AG09319 (cell line): Measurements from ENCODE around the gene FLNB.

Experiments
- DNase-seq: peaks from one replicate; pipeline ENCODE4 v3.0.0-alpha.2; 2010; ENCODE audit warnings: low read depth; ENCODE audit errors: extremely low read depth
- TF ChIP-seq, protein P1 (sequence below): IDR thresholded peaks from 2 replicates; pipeline ENCODE4 v1.5.1; 2011; ENCODE audit warnings: low read depth, mild to moderate bottlenecking, inconsistent platforms, low read length, moderate library complexity

Gene FLNB

DNA sequence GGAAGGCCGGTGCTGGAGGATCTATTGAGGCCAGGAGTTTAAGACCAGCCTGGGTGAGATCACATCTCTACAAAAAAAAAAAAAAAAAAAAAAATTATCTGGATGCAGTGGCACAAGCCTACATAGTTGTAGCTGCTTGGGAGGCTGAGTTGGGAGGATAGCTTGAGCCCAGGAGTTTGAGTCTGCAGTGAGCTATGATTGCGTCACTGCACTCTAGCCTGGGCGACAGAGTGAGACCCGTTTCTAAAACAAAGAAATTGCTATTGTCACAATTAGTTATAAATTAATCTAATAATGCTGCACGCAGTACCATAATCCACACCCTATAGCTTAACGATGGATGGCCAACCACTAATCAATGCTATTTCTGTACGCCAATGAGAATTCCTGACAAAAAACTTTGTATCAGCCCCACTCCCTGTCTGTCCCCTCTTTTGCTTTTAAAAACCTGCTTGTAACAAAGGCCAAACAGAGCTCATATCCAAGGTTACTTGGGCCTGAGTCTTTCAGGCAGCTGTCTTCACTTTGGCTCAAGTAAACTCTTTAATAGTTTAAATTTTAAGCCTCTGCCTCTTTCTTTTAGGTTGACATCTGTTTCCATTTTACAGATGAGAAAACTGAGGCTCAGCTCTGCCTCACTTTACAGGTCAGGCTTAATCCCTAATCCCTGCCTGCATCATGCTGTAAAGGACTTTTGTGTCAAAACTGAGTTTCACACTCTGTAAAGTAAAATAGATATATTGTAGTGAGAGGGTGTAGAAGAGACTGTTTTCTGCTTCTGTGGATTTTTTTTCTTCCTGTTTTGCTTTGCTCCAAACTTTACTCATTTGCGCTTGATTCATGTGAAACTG is 10.9 kb downstream of the FLNB start:
- TF ChIP-seq, protein P1, sequence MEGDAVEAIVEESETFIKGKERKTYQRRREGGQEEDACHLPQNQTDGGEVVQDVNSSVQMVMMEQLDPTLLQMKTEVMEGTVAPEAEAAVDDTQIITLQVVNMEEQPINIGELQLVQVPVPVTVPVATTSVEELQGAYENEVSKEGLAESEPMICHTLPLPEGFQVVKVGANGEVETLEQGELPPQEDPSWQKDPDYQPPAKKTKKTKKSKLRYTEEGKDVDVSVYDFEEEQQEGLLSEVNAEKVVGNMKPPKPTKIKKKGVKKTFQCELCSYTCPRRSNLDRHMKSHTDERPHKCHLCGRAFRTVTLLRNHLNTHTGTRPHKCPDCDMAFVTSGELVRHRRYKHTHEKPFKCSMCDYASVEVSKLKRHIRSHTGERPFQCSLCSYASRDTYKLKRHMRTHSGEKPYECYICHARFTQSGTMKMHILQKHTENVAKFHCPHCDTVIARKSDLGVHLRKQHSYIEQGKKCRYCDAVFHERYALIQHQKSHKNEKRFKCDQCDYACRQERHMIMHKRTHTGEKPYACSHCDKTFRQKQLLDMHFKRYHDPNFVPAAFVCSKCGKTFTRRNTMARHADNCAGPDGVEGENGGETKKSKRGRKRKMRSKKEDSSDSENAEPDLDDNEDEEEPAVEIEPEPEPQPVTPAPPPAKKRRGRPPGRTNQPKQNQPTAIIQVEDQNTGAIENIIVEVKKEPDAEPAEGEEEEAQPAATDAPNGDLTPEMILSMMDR: no peak
- DNase-seq: no peak

DNA sequence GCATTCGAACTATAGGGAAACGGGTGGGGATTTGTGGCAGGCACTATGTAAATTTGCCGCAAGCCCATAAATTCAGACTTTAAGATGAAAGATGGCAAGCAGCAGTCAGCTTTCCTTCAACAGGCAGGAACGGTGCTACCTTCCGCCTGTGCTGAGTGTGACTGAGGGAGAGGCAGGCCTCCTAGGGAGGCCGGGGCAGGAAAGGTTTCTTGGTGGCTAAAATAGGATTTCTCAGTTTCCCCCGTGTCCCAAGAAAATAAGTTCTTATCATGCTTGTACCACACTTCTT is 12.5 kb downstream of the FLNB start:
- TF ChIP-seq, protein P1: no peak
- DNase-seq: no peak

DNA sequence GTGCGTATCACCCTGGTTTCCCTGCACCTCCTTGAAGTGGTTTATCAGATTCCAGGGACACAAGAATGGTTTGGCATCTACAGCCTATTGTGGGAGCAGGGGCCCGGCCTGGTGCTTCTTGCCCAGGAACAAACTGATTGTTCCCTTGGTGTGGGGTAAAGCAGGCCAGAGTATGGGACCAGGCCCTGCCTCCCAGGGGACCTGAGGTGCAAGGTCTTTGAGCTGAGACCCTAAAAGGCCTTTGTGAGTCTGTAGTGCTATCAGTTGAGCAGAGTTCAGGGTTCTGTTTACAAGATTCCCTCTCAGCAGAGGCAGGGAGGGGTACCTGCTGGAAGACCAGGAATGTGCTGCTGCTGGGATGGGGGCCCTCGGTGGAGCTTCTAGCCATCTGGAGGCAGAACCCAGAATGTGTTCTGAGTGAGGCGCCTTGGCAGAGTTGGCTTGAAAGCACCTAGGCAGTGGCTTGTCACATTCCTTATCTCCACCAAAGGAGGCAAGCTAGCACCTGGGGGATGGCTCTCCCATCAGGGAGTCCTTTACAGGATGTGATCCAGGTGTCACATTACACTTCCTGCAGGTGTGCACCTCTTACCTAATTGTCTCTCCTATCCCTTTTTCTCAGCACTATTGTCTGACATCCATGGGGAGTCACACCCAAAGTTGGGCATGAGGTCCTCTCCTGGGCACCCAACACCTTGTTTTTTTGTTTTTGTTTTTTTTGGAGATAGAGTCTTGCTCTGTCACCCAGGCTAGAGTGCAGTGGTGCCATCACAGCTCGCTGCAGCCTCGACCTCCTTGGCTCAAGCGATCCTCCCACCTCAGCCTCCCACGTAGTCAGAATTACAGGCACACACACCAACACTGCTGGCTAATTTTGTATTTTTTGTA is 13.1 kb downstream of the FLNB start:
- DNase-seq: no peak
- TF ChIP-seq, protein P1: no peak

DNA sequence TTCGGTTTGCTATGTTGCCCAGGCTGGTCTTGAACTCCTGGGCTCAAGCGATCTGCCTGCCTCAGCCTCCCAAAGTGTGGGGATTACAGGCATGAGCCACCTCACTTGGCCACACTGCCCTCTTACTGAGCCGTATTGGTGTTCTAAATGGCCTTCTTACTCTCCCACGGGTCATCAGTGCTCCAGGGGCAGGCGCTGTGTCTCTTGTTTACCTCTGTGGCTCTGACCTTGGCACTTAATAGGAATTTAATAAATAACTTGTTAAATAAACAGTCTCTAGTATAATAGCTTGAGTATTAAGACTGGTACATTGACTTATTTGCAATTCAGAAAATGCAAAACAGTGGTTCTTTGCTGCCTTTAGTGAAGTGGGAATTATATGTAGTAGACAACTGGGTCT is 13.7 kb downstream of the FLNB start:
- no peak for DNase-seq
- TF ChIP-seq, protein P1: no peak

DNA sequence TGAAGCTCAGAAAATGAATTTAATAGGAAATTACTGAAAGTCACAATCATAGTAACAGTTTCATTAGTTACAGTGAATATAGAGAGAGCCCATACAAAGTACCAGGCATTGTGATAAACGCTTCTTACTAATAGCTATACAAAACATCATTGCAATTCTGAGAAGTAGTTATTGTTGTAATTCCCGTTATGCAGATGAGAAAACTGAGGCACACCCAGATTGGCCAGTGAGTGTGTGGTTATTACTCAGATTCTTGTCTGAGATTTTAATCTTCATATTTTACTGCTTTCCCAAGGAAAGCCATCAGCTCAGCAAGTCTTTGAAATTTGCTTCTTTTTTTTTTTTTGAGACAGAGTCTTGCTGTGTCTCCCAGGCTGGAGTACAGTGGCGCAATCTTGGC is 14.3 kb downstream of the FLNB start:
- TF ChIP-seq, protein P1: no peak
- no peak for DNase-seq

DNA sequence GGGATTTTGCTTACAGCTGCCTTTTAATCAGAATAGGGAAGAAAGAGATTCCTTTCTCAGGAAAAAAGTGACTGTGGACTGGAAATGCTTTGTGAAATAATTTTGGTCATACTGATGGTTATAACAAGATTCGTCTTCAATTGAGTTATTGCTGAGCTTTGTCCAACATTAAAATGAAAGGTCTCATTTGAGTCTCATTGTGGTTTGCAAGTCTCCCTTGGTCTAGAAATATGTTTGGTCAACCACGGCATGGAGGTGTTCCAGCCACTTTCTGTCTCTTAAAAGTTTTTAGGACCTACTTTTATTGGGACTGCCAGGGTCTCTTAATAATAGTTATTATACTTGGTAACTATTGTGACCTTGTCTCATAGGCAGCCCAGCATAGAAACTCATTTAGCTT is 15.3 kb downstream of the FLNB start:
- DNase-seq: no peak
- TF ChIP-seq, protein P1: no peak

DNA sequence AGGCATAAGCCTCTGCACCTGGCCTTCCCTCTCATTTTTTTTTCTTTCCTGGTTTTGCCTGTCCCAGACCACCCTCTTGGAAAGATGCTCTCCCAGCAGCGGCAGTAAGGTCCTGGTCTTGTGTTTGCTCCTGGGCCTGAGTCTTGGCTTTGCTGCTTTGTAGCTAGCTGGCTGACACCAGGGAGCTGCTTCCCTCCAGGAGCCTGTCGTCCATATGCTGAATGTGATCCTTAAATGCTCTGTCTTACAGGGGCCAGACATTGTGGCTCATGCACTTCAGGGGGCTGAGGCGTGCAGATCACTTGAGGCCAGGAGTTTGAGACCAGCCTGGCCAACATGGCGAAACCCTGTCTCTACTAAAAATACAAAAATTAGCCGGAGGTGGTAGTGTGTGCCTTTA is 17.2 kb downstream of the FLNB start:
- TF ChIP-seq, protein P1: no peak
- DNase-seq: no peak
